H9 (cell line): ENCODE measurements around the gene EMP3. TPM values are rescaled to one million over a fixed set of nuclear protein-coding genes. Genes with fewer than 3 reads are reported as not detected.

Experiments
- DNase-seq: peaks from one replicate; pipeline ENCODE4 v3.0.0-alpha.2; 2017
- H2AFZ ChIP-seq: one replicate; pipeline ENCODE4 v1.6.1; 2013; ENCODE audit warnings: mild to moderate bottlenecking, low read length, control low read depth, moderate library complexity
- H2AK5ac ChIP-seq: 2 replicates; pipeline ENCODE4 v1.6.1; 2013; ENCODE audit warnings: low read length, control low read depth, mixed read lengths; ENCODE audit not compliant: insufficient read length
- H2BK120ac ChIP-seq: one replicate; pipeline ENCODE4 v1.6.1; 2013; ENCODE audit warnings: low read depth, mild to moderate bottlenecking, low read length, control low read depth, inconsistent platforms; ENCODE audit not compliant: poor library complexity, severe bottlenecking
- H2BK12ac ChIP-seq: 2 replicates; pipeline ENCODE4 v1.6.1; 2013; ENCODE audit warnings: low read length, control low read depth, mixed read lengths, low read depth; ENCODE audit not compliant: insufficient read length
- H2BK15ac ChIP-seq: 2 replicates; pipeline ENCODE4 v1.6.1; 2013; ENCODE audit warnings: low read depth, low read length, control low read depth
- H2BK20ac ChIP-seq: one replicate; pipeline ENCODE4 v1.6.1; 2013; ENCODE audit warnings: low read depth, mild to moderate bottlenecking, low read length, control low read depth, inconsistent platforms; ENCODE audit not compliant: poor library complexity, severe bottlenecking
- H2BK5ac ChIP-seq: 2 replicates; pipeline ENCODE4 v1.6.1; 2013; ENCODE audit warnings: low read length, control low read depth, mixed read lengths; ENCODE audit not compliant: insufficient read length
- H3K14ac ChIP-seq: 2 replicates; pipeline ENCODE4 v1.6.1; 2013; ENCODE audit warnings: low read length, control low read depth; ENCODE audit not compliant: insufficient read depth
- H3K18ac ChIP-seq: 2 replicates; pipeline ENCODE4 v1.6.1; 2013; ENCODE audit warnings: low read depth, mild to moderate bottlenecking, mixed read lengths, low read length, control low read depth; ENCODE audit not compliant: insufficient read length
- H3K23ac ChIP-seq: 2 replicates; pipeline ENCODE4 v1.6.1; 2013; ENCODE audit warnings: low read length, control low read depth, mixed read lengths, low read depth; ENCODE audit not compliant: insufficient read length
- H3K23me2 ChIP-seq: 2 replicates; pipeline ENCODE4 v1.6.1; 2013; ENCODE audit warnings: low read depth, mild to moderate bottlenecking, mixed read lengths, low read length, control low read depth; ENCODE audit not compliant: insufficient read length, poor library complexity, severe bottlenecking
- H3K27ac ChIP-seq: 2 replicates; pipeline ENCODE4 v1.5.1; 2013; ENCODE audit warnings: low read length, control low read depth, mixed read lengths, low read depth; ENCODE audit not compliant: insufficient read length
- H3K27me3 ChIP-seq: 2 replicates; pipeline ENCODE4 v1.6.1; 2013; ENCODE audit warnings: low read length, control low read depth, inconsistent platforms; ENCODE audit not compliant: insufficient read depth
- H3K4ac ChIP-seq: 2 replicates; pipeline ENCODE4 v1.6.1; 2013; ENCODE audit warnings: low read depth, mild to moderate bottlenecking, control low read depth, inconsistent platforms, low read length, moderate library complexity
- H3K4me1 ChIP-seq: 2 replicates; pipeline ENCODE4 v1.6.1; 2013; ENCODE audit warnings: low read length, control low read depth, inconsistent platforms; ENCODE audit not compliant: insufficient read depth
- H3K4me2 ChIP-seq: 2 replicates; pipeline ENCODE4 v1.6.1; 2013; ENCODE audit warnings: low read length, control low read depth, mixed read lengths; ENCODE audit not compliant: insufficient read length, insufficient read depth
- H3K56ac ChIP-seq: 2 replicates; pipeline ENCODE4 v1.6.1; 2013; ENCODE audit warnings: low read depth, mild to moderate bottlenecking, mixed read lengths, low read length, control low read depth; ENCODE audit not compliant: insufficient read length
- H3K79me1 ChIP-seq: 2 replicates; pipeline ENCODE4 v1.6.1; 2013; ENCODE audit warnings: low read depth, mild to moderate bottlenecking, moderate library complexity, low read length, control low read depth, inconsistent platforms; ENCODE audit not compliant: insufficient read depth, poor library complexity, severe bottlenecking
- H3K79me2 ChIP-seq: 2 replicates; pipeline ENCODE4 v1.6.1; 2013; ENCODE audit warnings: low read length, control low read depth, inconsistent platforms; ENCODE audit not compliant: insufficient read depth
- H3K9ac ChIP-seq: 2 replicates; pipeline ENCODE4 v1.6.1; 2013; ENCODE audit warnings: low read length, control low read depth, mixed read lengths; ENCODE audit not compliant: insufficient read length; ENCODE audit errors: extremely low read depth
- H3K9me3 ChIP-seq: one replicate; pipeline ENCODE4 v1.6.1; 2013; ENCODE audit warnings: low read depth, low read length, inconsistent platforms; ENCODE audit not compliant: control insufficient read depth
- H3T11ph ChIP-seq: one replicate; pipeline ENCODE4 v1.6.1; 2013; ENCODE audit warnings: mild to moderate bottlenecking, low read length, control low read depth, inconsistent platforms
- H4K20me1 ChIP-seq: one replicate; pipeline ENCODE4 v1.6.1; 2013; ENCODE audit not compliant: control insufficient read depth, insufficient read length, insufficient read depth
- H4K5ac ChIP-seq: 2 replicates; pipeline ENCODE4 v1.6.1; 2013; ENCODE audit warnings: low read depth, mild to moderate bottlenecking, mixed read lengths, low read length, control low read depth; ENCODE audit not compliant: insufficient read length
- H4K8ac ChIP-seq: replicated peaks from 2 replicates; pipeline ENCODE4 v1.6.1; 2013; ENCODE audit warnings: low read length, control low read depth, mixed read lengths, low read depth; ENCODE audit not compliant: insufficient read length
- H4K91ac ChIP-seq: 2 replicates; pipeline ENCODE4 v1.6.1; 2013; ENCODE audit warnings: low read depth, mild to moderate bottlenecking, moderate library complexity, mixed read lengths, low read length, control low read depth; ENCODE audit not compliant: insufficient read length
- H3K27ac Mint-ChIP-seq, 3 experiments: 2 replicates in 2 of 3; 3 replicates in 1 of 3; pipeline ENCODE4 v1.8.0; 2020 to 2021; ENCODE audit warnings: mixed read lengths in 3 of 3, mild to moderate bottlenecking in 1 of 3, moderate library complexity in 1 of 3
- H3K27me3 Mint-ChIP-seq: 2 replicates; pipeline ENCODE4 v1.8.0; 2021; ENCODE audit warnings: low read depth, mild to moderate bottlenecking, moderate library complexity, mixed read lengths
- H3K36me3 Mint-ChIP-seq, 3 experiments: 2 replicates in 2 of 3; 3 replicates in 1 of 3; pipeline ENCODE4 v1.8.0; 2020 to 2021; ENCODE audit warnings: low read depth in 3 of 3, mixed read lengths in 3 of 3; ENCODE audit not compliant: insufficient read depth in 1 of 3
- H3K4me1 Mint-ChIP-seq, 2 experiments: 2 replicates each; pipeline ENCODE4 v1.8.0; 2020; ENCODE audit warnings: mixed read lengths in 2 of 2
- H3K4me3 Mint-ChIP-seq, 2 experiments: 2 replicates in 1 of 2; 3 replicates in 1 of 2; pipeline ENCODE4 v1.8.0; 2020 to 2021; ENCODE audit warnings: mild to moderate bottlenecking in 2 of 2, mixed read lengths in 2 of 2, moderate library complexity in 1 of 2
- H3K9me3 Mint-ChIP-seq, 2 experiments: 2 replicates in 1 of 2; 3 replicates in 1 of 2; pipeline ENCODE4 v1.8.0; 2020; ENCODE audit warnings: mild to moderate bottlenecking in 2 of 2, mixed read lengths in 2 of 2, moderate library complexity in 1 of 2
- WGBS: extraction: QIAGEN DNeasy Blood & Tissue Kit; methylation state at CpG from one replicate; pipeline ENCODE4 v1.1.7; 2013; ENCODE audit warnings: missing lambda C conversion rate, low lambda C conversion rate, mixed read lengths; ENCODE audit not compliant: insufficient read length; ENCODE audit errors: extremely low coverage; 5-methylcytosine and 5-hydroxymethylcytosine counted together
- total RNA-seq: library from RNA; stranded (reverse); gene quantifications from 2 replicates; pipeline ENCODE4 v1.2.1, GENCODE V29; 2021
- TF ChIP-seq, protein P1 (sequence below): fragments of 200-600 bp; sonication (generic); conservative IDR thresholded peaks from 3 replicates; pipeline ENCODE4 v1.8.0; 2021; ENCODE audit warnings: antibody characterized with exemption, mild to moderate bottlenecking

Gene EMP3
- total RNA-seq, 1 experiment from 2014 or later, result 9.6 TPM

DNA sequence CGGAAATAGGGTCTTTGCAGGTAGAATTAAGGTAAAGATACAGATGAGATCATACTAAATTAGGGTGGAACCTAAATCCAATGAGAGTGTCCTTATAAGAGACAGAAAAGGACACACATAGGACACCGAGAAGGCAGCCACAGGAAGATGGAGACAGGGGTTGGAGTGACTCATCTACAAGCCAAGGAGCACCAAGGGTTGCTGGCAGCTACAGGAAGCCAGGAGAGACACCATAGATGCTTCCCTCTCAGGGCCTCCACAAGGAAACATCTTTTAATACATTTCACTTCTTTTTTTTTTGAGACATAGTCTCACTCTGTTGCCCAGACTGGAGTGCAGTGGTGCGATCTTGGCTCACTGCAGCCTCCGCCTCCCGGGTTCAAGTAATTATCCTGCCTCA lies 28.3 kb downstream of the EMP3 start:
- DNase-seq, result no peak
- no peaks in the 10 kb centered on the region for H3K4me1 ChIP-seq
- H3K79me1 ChIP-seq, result no peaks in the 10 kb centered on the region
- H4K20me1 ChIP-seq, result no peaks in the 10 kb centered on the region
- H4K5ac ChIP-seq, result no peak overlapping the region
- H2AK5ac ChIP-seq, result no peak overlapping the region
- no peak overlapping the region for H3K27ac Mint-ChIP-seq
- H3K9me3 ChIP-seq, result no peaks in the 10 kb centered on the region
- no peak overlapping the region for H3K9ac ChIP-seq
- TF ChIP-seq, protein P1, sequence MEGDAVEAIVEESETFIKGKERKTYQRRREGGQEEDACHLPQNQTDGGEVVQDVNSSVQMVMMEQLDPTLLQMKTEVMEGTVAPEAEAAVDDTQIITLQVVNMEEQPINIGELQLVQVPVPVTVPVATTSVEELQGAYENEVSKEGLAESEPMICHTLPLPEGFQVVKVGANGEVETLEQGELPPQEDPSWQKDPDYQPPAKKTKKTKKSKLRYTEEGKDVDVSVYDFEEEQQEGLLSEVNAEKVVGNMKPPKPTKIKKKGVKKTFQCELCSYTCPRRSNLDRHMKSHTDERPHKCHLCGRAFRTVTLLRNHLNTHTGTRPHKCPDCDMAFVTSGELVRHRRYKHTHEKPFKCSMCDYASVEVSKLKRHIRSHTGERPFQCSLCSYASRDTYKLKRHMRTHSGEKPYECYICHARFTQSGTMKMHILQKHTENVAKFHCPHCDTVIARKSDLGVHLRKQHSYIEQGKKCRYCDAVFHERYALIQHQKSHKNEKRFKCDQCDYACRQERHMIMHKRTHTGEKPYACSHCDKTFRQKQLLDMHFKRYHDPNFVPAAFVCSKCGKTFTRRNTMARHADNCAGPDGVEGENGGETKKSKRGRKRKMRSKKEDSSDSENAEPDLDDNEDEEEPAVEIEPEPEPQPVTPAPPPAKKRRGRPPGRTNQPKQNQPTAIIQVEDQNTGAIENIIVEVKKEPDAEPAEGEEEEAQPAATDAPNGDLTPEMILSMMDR, result no peak
- H2BK15ac ChIP-seq, result no peak overlapping the region
- no peak overlapping the region for H2BK120ac ChIP-seq
- H4K91ac ChIP-seq, result no peak overlapping the region
- no peak overlapping the region for H2BK12ac ChIP-seq
- no peak overlapping the region for H2BK20ac ChIP-seq
- H3K9me3 Mint-ChIP-seq, result no peaks in the 10 kb centered on the region
- H3K4me1 Mint-ChIP-seq, result peaks cover 5 to 12% of the 10 kb centered on the region in 2 experiments
- no peaks in the 10 kb centered on the region for H3K23me2 ChIP-seq
- no peak overlapping the region for H3K4me3 Mint-ChIP-seq
- peaks cover 0 to 8% (median 4%) of the 10 kb centered on the region in 3 experiments; a peak in 5 of 7 replicates for H3K36me3 Mint-ChIP-seq
- H3K27me3 Mint-ChIP-seq, result no peaks in the 10 kb centered on the region
- H3K27me3 ChIP-seq, result no peaks in the 10 kb centered on the region
- H3T11ph ChIP-seq, result no peak overlapping the region
- no peak overlapping the region for H2BK5ac ChIP-seq
- H3K4ac ChIP-seq, result no peak overlapping the region
- no peak overlapping the region for H3K56ac ChIP-seq
- no peak overlapping the region for H3K27ac ChIP-seq
- H3K4me2 ChIP-seq, result no peak overlapping the region
- no peak overlapping the region for H2AFZ ChIP-seq
- H3K14ac ChIP-seq, result no peak overlapping the region
- WGBS, result no CpG with 5 or more reads among the region's 5 CpGs
- H3K79me2 ChIP-seq, result no peaks in the 10 kb centered on the region
- H4K8ac ChIP-seq, result no peak overlapping the region
- no peak overlapping the region for H3K18ac ChIP-seq
- no peak overlapping the region for H3K23ac ChIP-seq
